ENCODE data around the gene CLPX. TPM values are rescaled to one million over a fixed set of nuclear protein-coding genes. Genes with fewer than 3 reads are reported as not detected.
"Not testable (repeated sequence)": the region's sequence is repeated elsewhere in the genome, so short reads cannot be mapped to it uniquely, and the experiment has no call there.

The CLPX gene
- total RNA-seq, 1 donor from 2014 or later: 45.3 TPM

- DNase-seq: no peak
Measured at GRCh38 chr15:65204931-65205660, 20.0 kb upstream of the CLPX start.

GRCh38 chr15:65204236-65204930 lies 19.2 kb upstream of the CLPX start:
- no peak for DNase-seq

- DNase-seq: no peak
Measured at GRCh38 chr15:65201918-65202317, 16.8 kb upstream of the CLPX start.

- DNase-seq: no peak
Measured at GRCh38 chr15:65198571-65198970, 13.4 kb upstream of the CLPX start.

GRCh38 chr15:65197337-65197645 lies 12.1 kb upstream of the CLPX start:
- DNase-seq: no peak

GRCh38 chr15:65196637-65197336 lies 11.6 kb upstream of the CLPX start:
- DNase-seq: no peak

GRCh38 chr15:65195548-65195923 lies 10.4 kb upstream of the CLPX start:
- DNase-seq: no peak

- no peak for DNase-seq
Measured at GRCh38 chr15:65194826-65195547, 9.8 kb upstream of the CLPX start.

GRCh38 chr15:65192016-65192415 lies 6.9 kb upstream of the CLPX start:
- peak; percentile 37 for DNase-seq

GRCh38 chr15:65189102-65189740 lies 4.1 kb upstream of the CLPX start:
- DNase-seq: peak; percentile 75

GRCh38 chr15:65188472-65188871 lies 3.3 kb upstream of the CLPX start:
- DNase-seq: not testable (repeated sequence)

GRCh38 chr15:65184305-65184867 lies 756 bp downstream of the CLPX start:
- DNase-seq: peak; percentile 81

- DNase-seq: no peak
Measured at GRCh38 chr15:65183865-65184159, 1.3 kb downstream of the CLPX start.

- DNase-seq: no peak
Measured at GRCh38 chr15:65182538-65182937, 2.6 kb downstream of the CLPX start.

- DNase-seq: not testable (repeated sequence)
Measured at GRCh38 chr15:65181582-65182353, 3.4 kb downstream of the CLPX start.

- DNase-seq: no peak
Measured at GRCh38 chr15:65180167-65180566, 5.0 kb downstream of the CLPX start.

- no peak for DNase-seq
Measured at GRCh38 chr15:65177901-65178300, 7.2 kb downstream of the CLPX start.

GRCh38 chr15:65176056-65176455 lies 9.1 kb downstream of the CLPX start:
- DNase-seq: no peak

- no peak for DNase-seq
Measured at GRCh38 chr15:65175511-65175910, 9.6 kb downstream of the CLPX start.

- DNase-seq: no peak
Measured at GRCh38 chr15:65174509-65174908, 10.6 kb downstream of the CLPX start.

- no peak for DNase-seq
Measured at GRCh38 chr15:65172531-65172930, 12.6 kb downstream of the CLPX start.

GRCh38 chr15:65171428-65171827 lies 13.7 kb downstream of the CLPX start:
- DNase-seq: no peak

Data from dermis blood vessel endothelial cell (primary cell).